HG02884 (cell line): ENCODE measurements around the gene DEFB116.
"Not testable (repeated sequence)": the region's sequence is repeated elsewhere in the genome, so short reads cannot be mapped to it uniquely, and the experiment has no call there.

ENCODE experiments used
- ATAC-seq: cut with Tn5 transposase; IDR thresholded peaks from one replicate; pipeline ENCODE4 v1.9.1; 2021; ENCODE audit warnings: mild to moderate bottlenecking, moderate library complexity; ENCODE audit not compliant: unreplicated experiment

DEFB116 gene

GRCh38 chr20:31308535-31309162, at the start of gene DEFB116:
Gene DEFB116, minus strand, starts transcription at chr20:31308585. Its CDS starts 0 bp downstream, at chr20:31308585.
- ATAC-seq: no peak

GRCh38 chr20:31355981-31356380, 47.6 kb upstream of the DEFB116 start:
- no peak for ATAC-seq

- ATAC-seq: no peak
Measured at GRCh38 chr20:31341470-31341869, 33.1 kb upstream of the DEFB116 start.

DNA sequence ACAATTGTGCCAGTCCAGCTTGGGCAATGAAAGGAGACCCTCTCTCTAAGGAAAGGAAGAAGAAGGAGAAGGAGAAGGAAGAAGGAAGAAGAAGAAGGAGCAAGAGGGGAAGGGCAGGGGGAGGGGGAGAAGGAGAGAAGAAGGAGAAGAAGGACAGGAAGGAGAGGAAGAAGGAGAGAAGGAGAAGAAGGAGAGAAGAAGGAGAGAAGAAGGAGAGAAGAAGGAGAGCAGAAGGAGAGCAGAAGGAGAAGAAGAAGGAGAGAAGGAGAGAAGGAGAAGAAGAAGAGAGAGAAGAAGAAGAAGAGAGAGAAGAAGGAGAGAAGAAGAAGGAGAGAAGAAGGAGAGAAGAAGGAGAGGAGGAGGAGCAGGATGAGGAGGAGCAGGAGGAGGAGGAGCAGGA, 22.5 kb upstream of the DEFB116 start:
- no peak for ATAC-seq

DNA sequence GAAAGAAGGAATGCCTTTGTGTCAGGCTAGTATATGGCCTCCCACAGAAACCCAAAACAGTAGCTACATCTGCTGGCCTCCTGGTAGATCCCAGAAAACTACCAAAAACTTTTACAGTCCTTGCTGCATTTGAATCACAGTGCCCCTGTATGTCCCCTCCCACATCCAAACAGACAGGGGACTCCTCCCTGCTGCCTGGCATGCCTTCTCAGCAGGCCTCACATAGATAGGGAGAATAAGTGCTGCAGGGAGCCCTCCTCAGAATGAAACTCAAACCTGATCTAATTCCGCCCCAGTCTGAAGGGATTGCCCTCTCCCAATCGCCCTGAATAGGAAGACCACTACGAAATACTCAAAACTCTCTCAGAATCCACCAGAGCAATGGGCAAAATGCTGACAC, 14.1 kb upstream of the DEFB116 start:
- no peak for ATAC-seq

- not testable (repeated sequence) for ATAC-seq
Measured at GRCh38 chr20:31284964-31285363, 23.4 kb downstream of the DEFB116 start.

- ATAC-seq: no peak
Measured at GRCh38 chr20:31278178-31278577, 30.2 kb downstream of the DEFB116 start.

GRCh38 chr20:31274441-31274840, 33.9 kb downstream of the DEFB116 start:
- ATAC-seq: no peak

- peak; percentile 48 for ATAC-seq
Measured at GRCh38 chr20:31260326-31260932, 48.0 kb downstream of the DEFB116 start.

GRCh38 chr20:31257364-31257763, 51.0 kb downstream of the DEFB116 start, which contains the start of gene DEFB115:
Gene DEFB115, plus strand, starts transcription at chr20:31257664. Its CDS starts 0 bp downstream, at chr20:31257664.
- ATAC-seq: no peak

DNA sequence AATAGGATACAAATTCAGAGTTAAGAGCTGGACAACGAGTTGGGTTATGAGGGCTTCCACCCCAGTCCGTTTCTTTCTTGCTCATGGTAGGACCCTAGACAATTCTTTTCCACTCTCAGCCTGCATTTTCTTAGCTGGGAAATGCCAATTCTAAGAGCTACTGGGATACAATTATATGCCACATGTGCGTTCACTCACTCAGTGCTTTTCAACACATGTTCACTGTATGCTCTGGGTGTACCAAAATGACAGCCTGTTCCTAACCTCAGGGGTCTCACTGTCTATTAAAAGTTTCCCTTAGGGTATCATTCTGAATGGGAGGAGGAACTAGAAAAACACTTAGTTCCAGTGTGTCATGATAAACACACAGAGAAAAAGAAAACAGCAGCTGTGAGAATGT, 51.4 kb downstream of the DEFB116 start:
- no peak for ATAC-seq
